ENCODE results near the gene NT5C1B.

DNA sequence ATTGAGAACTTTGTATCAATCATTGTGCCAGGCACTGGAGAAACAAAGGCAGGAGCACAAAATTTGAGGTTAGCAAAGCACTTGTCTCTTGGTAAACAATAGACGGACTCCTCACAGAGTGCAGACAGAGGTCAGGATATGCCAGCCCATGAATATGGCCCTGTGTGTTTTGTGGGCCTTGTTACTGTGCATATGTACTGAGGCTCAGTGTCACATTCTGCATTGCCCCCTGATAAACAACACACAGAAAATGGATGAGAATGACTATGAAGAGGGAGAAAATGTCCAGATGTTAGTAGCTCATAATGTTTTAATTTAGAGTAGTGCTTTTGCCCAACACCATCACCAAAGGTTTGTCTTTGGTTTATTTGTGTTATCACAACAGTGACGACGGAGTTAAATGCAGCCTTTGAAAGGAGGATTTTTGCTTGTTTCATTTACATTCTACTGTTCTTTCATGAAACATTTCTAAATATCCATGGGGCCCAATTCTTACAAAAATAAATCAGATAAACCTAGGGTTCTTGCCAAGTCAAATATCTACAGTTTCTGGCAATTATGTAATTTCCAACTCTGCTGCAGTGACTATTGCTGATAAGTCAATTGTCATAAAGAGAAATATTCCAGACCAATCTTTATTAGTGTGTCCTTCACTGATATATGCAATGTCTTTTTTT lies 14.6 kb upstream of the NT5C1B start:
- TF ChIP-seq, protein P1, sequence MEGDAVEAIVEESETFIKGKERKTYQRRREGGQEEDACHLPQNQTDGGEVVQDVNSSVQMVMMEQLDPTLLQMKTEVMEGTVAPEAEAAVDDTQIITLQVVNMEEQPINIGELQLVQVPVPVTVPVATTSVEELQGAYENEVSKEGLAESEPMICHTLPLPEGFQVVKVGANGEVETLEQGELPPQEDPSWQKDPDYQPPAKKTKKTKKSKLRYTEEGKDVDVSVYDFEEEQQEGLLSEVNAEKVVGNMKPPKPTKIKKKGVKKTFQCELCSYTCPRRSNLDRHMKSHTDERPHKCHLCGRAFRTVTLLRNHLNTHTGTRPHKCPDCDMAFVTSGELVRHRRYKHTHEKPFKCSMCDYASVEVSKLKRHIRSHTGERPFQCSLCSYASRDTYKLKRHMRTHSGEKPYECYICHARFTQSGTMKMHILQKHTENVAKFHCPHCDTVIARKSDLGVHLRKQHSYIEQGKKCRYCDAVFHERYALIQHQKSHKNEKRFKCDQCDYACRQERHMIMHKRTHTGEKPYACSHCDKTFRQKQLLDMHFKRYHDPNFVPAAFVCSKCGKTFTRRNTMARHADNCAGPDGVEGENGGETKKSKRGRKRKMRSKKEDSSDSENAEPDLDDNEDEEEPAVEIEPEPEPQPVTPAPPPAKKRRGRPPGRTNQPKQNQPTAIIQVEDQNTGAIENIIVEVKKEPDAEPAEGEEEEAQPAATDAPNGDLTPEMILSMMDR (IDR thresholded peaks at IDR 0.05; ENCODE audit: low read depth, low read length): no peak
- no peak for TF ChIP-seq EZH2phosphoT487 (IDR thresholded peaks at IDR 0.05; ENCODE audit: low read depth)
